Measurements from ENCODE around the gene MITF.

MITF gene

GRCh38 chr3:69881051-69881450, 141.8 kb downstream of the MITF start:
- DNase-seq (ENCODE audit: insufficient read length, low spot score), result no peak
- no peak for FAIRE-seq
- TF ChIP-seq POLR2A (IDR thresholded peaks at IDR 0.05; ENCODE audit: low read depth, low read length), result no peak

GRCh38 chr3:69881756-69882428, 142.6 kb downstream of the MITF start:
- FAIRE-seq (no peak), DNase-seq (ENCODE audit: insufficient read length, low spot score) (no peak)
- no peak for TF ChIP-seq POLR2A (IDR thresholded peaks at IDR 0.05; ENCODE audit: low read depth, low read length)

- no peak for TF ChIP-seq POLR2A (IDR thresholded peaks at IDR 0.05; ENCODE audit: low read depth, low read length)
- FAIRE-seq (no peak), DNase-seq (ENCODE audit: insufficient read length, low spot score) (no peak)
Observed at GRCh38 chr3:69882560-69882959, 143.3 kb downstream of the MITF start.

- FAIRE-seq (no peak), DNase-seq (ENCODE audit: insufficient read length, low spot score) (no peak)
- no peak for TF ChIP-seq POLR2A (IDR thresholded peaks at IDR 0.05; ENCODE audit: low read depth, low read length)
Observed at GRCh38 chr3:69888040-69888942, 149.0 kb downstream of the MITF start.

GRCh38 chr3:69888943-69889315, 149.7 kb downstream of the MITF start:
- no peak for TF ChIP-seq POLR2A (IDR thresholded peaks at IDR 0.05; ENCODE audit: low read depth, low read length)
- DNase-seq (ENCODE audit: insufficient read length, low spot score) (no peak), FAIRE-seq (no peak)

GRCh38 chr3:69890084-69890483, 150.8 kb downstream of the MITF start:
- DNase-seq (ENCODE audit: insufficient read length, low spot score) (peak; percentile 14), FAIRE-seq (peak; percentile 85)
- TF ChIP-seq POLR2A (IDR thresholded peaks at IDR 0.05; ENCODE audit: low read depth, low read length), result no peak

GRCh38 chr3:69890691-69891090, 151.4 kb downstream of the MITF start:
- DNase-seq (ENCODE audit: insufficient read length, low spot score), result no peak
- FAIRE-seq, result no peak
- TF ChIP-seq POLR2A (IDR thresholded peaks at IDR 0.05; ENCODE audit: low read depth, low read length), result no peak

GRCh38 chr3:69892706-69893105, 153.4 kb downstream of the MITF start:
- no peak for TF ChIP-seq POLR2A (IDR thresholded peaks at IDR 0.05; ENCODE audit: low read depth, low read length)
- no peak for DNase-seq (ENCODE audit: insufficient read length, low spot score)
- no peak for FAIRE-seq

GRCh38 chr3:69893274-69893673, 154.0 kb downstream of the MITF start:
- DNase-seq (ENCODE audit: insufficient read length, low spot score) (no peak), FAIRE-seq (no peak)
- TF ChIP-seq POLR2A (IDR thresholded peaks at IDR 0.05; ENCODE audit: low read depth, low read length), result no peak

- no peak for FAIRE-seq
- DNase-seq (ENCODE audit: insufficient read length, low spot score), result no peak
- no peak for TF ChIP-seq POLR2A (IDR thresholded peaks at IDR 0.05; ENCODE audit: low read depth, low read length)
Observed at GRCh38 chr3:69896095-69896494, 156.8 kb downstream of the MITF start.

- no peak for FAIRE-seq
- DNase-seq (ENCODE audit: insufficient read length, low spot score), result no peak
- no peak for TF ChIP-seq POLR2A (IDR thresholded peaks at IDR 0.05; ENCODE audit: low read depth, low read length)
Observed at GRCh38 chr3:69900331-69900730, 161.1 kb downstream of the MITF start.

GRCh38 chr3:69901802-69902201, 162.5 kb downstream of the MITF start:
- TF ChIP-seq POLR2A (IDR thresholded peaks at IDR 0.05; ENCODE audit: low read depth, low read length), result no peak
- DNase-seq (ENCODE audit: insufficient read length, low spot score), result no peak
- FAIRE-seq, result no peak

GRCh38 chr3:69902386-69902785, 163.1 kb downstream of the MITF start:
- DNase-seq (ENCODE audit: insufficient read length, low spot score) (no peak), FAIRE-seq (no peak)
- no peak for TF ChIP-seq POLR2A (IDR thresholded peaks at IDR 0.05; ENCODE audit: low read depth, low read length)

GRCh38 chr3:69906351-69906966, 167.2 kb downstream of the MITF start:
- no peak for TF ChIP-seq POLR2A (IDR thresholded peaks at IDR 0.05; ENCODE audit: low read depth, low read length)
- no peak for DNase-seq (ENCODE audit: insufficient read length, low spot score)
- no peak for FAIRE-seq
